C4-2B (cell line): Measurements from ENCODE around the gene ATP11A.

Source experiments
- H3K27ac ChIP-seq: fragments of 450-650 bp; 2 replicates; pipeline ENCODE4 v1.5.1; 2017
- ZFX ChIP-seq: fragments of 450-650 bp; IDR thresholded peaks from 2 replicates; pipeline ENCODE4 v1.6.1; 2017
- TF ChIP-seq, protein P1 (sequence below): fragments of 450-650 bp; conservative IDR thresholded peaks from 2 replicates; pipeline ENCODE4 v1.5.1; 2017; ENCODE audit warnings: mild to moderate bottlenecking

Gene ATP11A

GRCh38 chr13:112648101-112648500 is 41.7 kb upstream of the ATP11A start:
- H3K27ac ChIP-seq, result no peak overlapping the region
- no peak for TF ChIP-seq ZFX
- TF ChIP-seq, protein P1, sequence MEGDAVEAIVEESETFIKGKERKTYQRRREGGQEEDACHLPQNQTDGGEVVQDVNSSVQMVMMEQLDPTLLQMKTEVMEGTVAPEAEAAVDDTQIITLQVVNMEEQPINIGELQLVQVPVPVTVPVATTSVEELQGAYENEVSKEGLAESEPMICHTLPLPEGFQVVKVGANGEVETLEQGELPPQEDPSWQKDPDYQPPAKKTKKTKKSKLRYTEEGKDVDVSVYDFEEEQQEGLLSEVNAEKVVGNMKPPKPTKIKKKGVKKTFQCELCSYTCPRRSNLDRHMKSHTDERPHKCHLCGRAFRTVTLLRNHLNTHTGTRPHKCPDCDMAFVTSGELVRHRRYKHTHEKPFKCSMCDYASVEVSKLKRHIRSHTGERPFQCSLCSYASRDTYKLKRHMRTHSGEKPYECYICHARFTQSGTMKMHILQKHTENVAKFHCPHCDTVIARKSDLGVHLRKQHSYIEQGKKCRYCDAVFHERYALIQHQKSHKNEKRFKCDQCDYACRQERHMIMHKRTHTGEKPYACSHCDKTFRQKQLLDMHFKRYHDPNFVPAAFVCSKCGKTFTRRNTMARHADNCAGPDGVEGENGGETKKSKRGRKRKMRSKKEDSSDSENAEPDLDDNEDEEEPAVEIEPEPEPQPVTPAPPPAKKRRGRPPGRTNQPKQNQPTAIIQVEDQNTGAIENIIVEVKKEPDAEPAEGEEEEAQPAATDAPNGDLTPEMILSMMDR, result no peak

GRCh38 chr13:112648966-112649690 is 40.7 kb upstream of the ATP11A start:
- H3K27ac ChIP-seq, result no peak overlapping the region
- TF ChIP-seq, protein P1, result no peak
- no peak for TF ChIP-seq ZFX

- TF ChIP-seq ZFX, result no peak
- TF ChIP-seq, protein P1, result no peak
- no peak overlapping the region for H3K27ac ChIP-seq
Measured at GRCh38 chr13:112651311-112651710, 38.5 kb upstream of the ATP11A start.

DNA sequence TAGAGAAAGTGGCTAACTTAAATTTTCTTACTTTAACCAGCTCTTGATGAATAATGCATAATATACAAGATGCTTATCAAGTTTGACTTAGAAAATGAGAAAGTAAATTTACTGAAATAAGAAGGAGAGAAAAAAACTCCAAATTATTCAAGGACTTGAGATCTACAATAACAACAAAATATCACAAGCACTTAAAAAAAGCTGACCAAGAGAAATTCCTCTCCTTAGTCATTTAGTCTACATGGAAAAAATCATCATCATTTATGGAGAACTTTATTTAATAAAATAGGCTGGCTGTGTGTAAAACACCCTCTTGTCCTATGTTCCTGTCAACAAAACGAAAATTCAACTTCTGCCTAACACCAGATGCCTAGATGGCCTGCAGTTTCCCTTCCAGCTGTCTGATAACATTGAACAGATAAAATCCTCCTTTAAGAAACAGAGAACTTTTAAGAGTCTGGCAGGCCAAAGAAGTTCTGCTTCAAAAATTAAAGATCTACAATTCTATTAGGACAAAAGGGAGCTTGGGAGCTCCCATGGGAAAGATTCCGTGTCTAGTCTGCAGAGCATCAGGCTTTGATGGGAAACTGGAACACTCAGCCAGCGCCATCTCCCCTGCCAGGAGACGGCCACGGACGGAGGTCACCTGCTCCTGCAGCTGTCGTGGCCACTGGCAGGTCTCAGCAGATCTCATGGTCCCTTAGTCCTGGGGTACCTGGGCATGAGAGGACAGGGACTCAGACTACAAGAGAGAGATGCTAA is 37.9 kb upstream of the ATP11A start:
- TF ChIP-seq ZFX, result no peak
- TF ChIP-seq, protein P1, result no peak
- H3K27ac ChIP-seq, result no peak overlapping the region

- TF ChIP-seq, protein P1, result no peak
- TF ChIP-seq ZFX, result no peak
- no peak overlapping the region for H3K27ac ChIP-seq
Measured at GRCh38 chr13:112652512-112653070, 37.2 kb upstream of the ATP11A start.

- H3K27ac ChIP-seq, result no peak overlapping the region
- TF ChIP-seq, protein P1, result no peak
- no peak for TF ChIP-seq ZFX
Measured at GRCh38 chr13:112653071-112653470, 36.8 kb upstream of the ATP11A start.

DNA sequence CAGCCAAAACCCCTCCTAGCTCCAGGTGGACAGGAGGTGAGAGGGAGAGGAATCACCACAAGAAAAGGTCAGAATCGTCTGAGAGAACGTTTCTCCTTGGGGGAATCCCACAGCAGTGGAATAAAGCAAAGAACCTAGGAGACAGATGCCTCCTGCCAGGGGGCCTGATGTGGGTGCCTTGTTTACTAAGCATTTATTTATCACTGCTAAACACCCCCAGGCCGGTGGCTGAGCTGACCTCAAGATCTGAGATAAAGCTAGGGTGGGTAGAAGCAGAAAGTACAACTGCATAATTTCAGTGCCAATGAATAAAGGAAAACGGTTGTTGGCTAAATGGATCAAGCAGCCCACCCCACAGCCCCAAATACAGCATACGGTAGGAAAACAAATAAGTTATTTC is 33.9 kb upstream of the ATP11A start:
- TF ChIP-seq, protein P1, result no peak
- no peak for TF ChIP-seq ZFX
- H3K27ac ChIP-seq, result no peak overlapping the region
